Measurements from ENCODE around the gene RECQL5. TPM values are rescaled to one million over a fixed set of nuclear protein-coding genes. Genes with fewer than 3 reads are reported as not detected.

The RECQL5 gene
- total RNA-seq, 1 experiment from 2014 or later: 40.0 TPM

GRCh38 chr17:75639327-75639726 lies 27.6 kb downstream of the RECQL5 start:
- Histone ChIP-seq H3K56ac (ENCODE audit: insufficient read length, low read depth, low read length) (no peak overlapping the region), H3K23me2 (ENCODE audit: insufficient read length, low read depth, low read length, poor library complexity, severe bottlenecking) (no peaks in the 10 kb centered on the region), H4K91ac (ENCODE audit: insufficient read length, low read depth, low read length) (no peak overlapping the region), H2BK5ac (ENCODE audit: insufficient read length, low read length) (no peak overlapping the region), H4K5ac (ENCODE audit: insufficient read length, low read depth, low read length) (no peak overlapping the region), H3K4ac (ENCODE audit: low read depth, low read length) (no peak overlapping the region), H2BK120ac (ENCODE audit: low read depth, low read length, poor library complexity, severe bottlenecking) (no peak overlapping the region), H3K4me2 (ENCODE audit: insufficient read depth, insufficient read length, low read length) (no peak overlapping the region), H3T11ph (ENCODE audit: low read length) (no peak overlapping the region), H3K79me1 (ENCODE audit: insufficient read depth, low read depth, low read length, poor library complexity, severe bottlenecking) (no peaks in the 10 kb centered on the region), H3K9me3 (ENCODE audit: control insufficient read depth, low read depth, low read length) (no peaks in the 10 kb centered on the region), H4K20me1 (ENCODE audit: control insufficient read depth, insufficient read depth, insufficient read length) (no peaks in the 10 kb centered on the region), H3K18ac (ENCODE audit: insufficient read length, low read depth, low read length) (no peak overlapping the region), H3K79me2 (ENCODE audit: insufficient read depth, low read length) (no peaks in the 10 kb centered on the region), H3K27me3 (ENCODE audit: insufficient read depth, low read length) (no peaks in the 10 kb centered on the region), H2AK5ac (ENCODE audit: insufficient read length, low read length) (no peak overlapping the region), H2AFZ (ENCODE audit: low read length) (no peak overlapping the region), H3K14ac (ENCODE audit: insufficient read depth, low read length) (no peak overlapping the region), H4K8ac (replicated peaks; ENCODE audit: insufficient read length, low read depth, low read length) (no peak overlapping the region), H2BK20ac (ENCODE audit: low read depth, low read length, poor library complexity, severe bottlenecking) (no peak overlapping the region), H3K9ac (ENCODE audit: extremely low read depth, insufficient read length, low read length) (no peak overlapping the region), H2BK12ac (ENCODE audit: insufficient read length, low read depth, low read length) (no peak overlapping the region), H3K27ac (ENCODE audit: insufficient read length, low read depth, low read length) (no peak overlapping the region), H2BK15ac (ENCODE audit: low read depth, low read length) (no peak overlapping the region), H3K23ac (ENCODE audit: insufficient read length, low read depth, low read length) (no peak overlapping the region), H3K4me1 (ENCODE audit: insufficient read depth, low read length) (peaks cover 7% of the 10 kb centered on the region; the same call in 1 of the 2 replicates)
- peaks cover 0 to 4% (median 3%) of the 10 kb centered on the region in 3 experiments; a peak in 2 of 7 replicates for H3K36me3 Mint-ChIP-seq (ENCODE audit: insufficient read depth in 1 of 3, low read depth in 3 of 3)
- 0 out of 7 replicates have a peak overlapping the region, but pooled peaks of 1 of the 3 experiments have one; percentile 18 for H3K27ac Mint-ChIP-seq
- DNase-seq: no peak
- H3K27me3 Mint-ChIP-seq (ENCODE audit: low read depth): no peaks in the 10 kb centered on the region
- H3K4me3 Mint-ChIP-seq: no peak overlapping the region
- no CpG with 5 or more reads among the region's 3 CpGs for WGBS (ENCODE audit: extremely low coverage, insufficient read length, low lambda C conversion rate)
- TF ChIP-seq CTCF (conservative IDR thresholded peaks at IDR 0.05): no peak
- peaks cover 24 to 33% of the 10 kb centered on the region in 2 experiments for H3K4me1 Mint-ChIP-seq
- H3K9me3 Mint-ChIP-seq: no peaks in the 10 kb centered on the region

Data from H9 (cell line).